Measurements from ENCODE around the gene TNFAIP8L1.
A peak's percentile ranks its signal among the peaks of the same experiment; 100 is the strongest.
"Not testable (repeated sequence)": the region's sequence is repeated elsewhere in the genome, so short reads cannot be mapped to it uniquely, and the experiment has no call there.

The TNFAIP8L1 gene

DNA sequence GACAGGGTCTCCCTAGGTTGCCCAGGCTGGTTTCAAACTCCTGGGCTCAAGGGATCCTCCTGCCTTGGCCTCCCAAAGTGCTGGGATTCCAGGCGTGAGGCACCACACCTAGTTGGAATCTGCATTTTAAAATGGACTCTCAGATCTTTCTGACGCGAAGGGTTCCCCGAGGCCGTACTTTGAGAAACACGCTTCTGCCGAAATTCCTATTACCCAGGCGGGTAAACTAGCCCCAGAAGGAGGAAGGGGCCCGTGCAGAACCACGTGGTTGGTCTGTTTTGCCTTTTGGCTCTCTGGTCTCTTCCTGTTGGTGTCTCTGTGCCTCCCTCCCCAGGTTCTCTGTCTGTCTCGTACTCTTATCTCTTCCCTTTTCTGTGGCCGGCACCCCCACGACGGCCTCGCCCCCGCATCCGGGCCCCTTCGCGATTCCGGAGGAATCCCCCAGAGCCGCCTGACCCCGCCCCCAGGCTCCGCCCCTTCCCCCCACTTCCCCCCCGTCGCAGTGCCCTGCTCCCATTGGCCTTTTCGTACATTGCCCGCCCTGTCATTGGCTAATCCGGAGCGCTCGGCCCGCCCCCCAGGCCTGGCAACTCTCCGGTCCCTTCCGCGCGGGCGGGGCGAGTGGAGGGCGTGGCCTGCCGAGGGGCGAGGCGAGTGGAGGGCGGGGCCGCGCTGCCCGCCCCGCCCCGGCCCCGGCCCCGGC lies at the start of gene TNFAIP8L1:
TNFAIP8L1 (plus strand) TSS at position 689 of the 703 bp plus-strand sequence. CDS start 12,354 bp downstream, outside the sequence.
- peak; percentile 93 for DNase-seq (ENCODE audit: low spot score)

GRCh38 chr19:4589579-4590410 lies 49.5 kb upstream of the TNFAIP8L1 start:
- DNase-seq (ENCODE audit: low spot score) = no peak

DNA sequence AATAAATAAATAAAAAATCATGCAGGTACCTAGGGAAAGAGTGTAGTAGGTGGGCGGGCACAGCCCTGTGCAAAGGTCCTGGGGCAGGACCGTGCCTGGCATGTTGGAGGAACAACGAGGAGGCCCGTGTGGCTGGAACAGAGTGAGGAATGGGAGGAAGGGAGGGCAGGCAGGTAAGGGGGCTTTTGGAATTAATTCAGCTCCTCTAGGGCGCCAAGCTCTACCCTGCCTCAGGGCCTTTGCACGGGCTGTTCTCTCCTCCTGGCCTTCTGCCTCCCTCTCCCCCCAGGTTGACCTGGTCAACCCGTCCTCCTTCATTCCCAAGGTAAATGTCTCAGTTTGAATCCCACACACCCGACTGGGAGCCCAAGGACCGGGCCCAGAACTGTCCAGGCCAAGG lies 48.8 kb upstream of the TNFAIP8L1 start:
- no peak for DNase-seq (ENCODE audit: low spot score)

DNA sequence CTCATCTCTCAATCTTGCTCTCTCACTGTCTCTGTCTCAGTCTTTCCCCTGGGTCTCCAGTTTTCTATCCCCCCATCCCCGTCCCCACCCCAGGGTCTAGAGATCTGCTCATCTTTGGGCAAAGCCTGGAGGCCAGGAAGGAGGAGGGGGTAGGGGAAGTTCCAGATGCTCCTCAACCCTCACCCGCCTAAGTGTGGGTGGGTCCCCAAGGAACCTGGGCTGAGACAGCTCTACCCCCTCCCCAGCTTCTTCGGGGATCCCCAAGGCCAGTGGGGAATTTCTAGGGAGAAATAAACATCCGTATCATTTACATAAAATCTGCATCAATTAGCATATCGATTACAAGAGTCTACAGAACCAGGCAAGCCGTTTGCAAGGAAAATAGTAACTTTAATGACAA lies 48.0 kb upstream of the TNFAIP8L1 start:
- no peak for DNase-seq (ENCODE audit: low spot score)

DNA sequence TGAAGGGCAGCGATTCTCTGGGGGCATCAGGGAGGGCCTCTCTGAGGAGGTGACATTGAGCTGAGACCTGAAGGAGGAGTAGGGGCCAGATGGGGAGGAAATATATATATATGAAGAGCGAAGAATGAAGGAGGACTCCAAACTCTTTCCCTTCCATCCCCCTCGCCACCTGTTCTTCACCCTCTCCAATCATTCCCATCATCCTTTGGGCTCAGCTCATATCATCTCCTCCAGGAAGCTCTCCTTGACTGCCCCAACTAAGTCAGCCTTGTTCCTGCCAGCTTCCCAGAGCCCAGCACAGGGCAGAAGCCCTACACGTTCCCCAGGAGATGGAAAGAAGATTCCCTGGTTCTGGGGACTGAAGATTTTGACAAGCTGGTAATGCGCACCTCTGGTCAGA lies 46.9 kb upstream of the TNFAIP8L1 start:
- DNase-seq (ENCODE audit: low spot score) = no peak

DNA sequence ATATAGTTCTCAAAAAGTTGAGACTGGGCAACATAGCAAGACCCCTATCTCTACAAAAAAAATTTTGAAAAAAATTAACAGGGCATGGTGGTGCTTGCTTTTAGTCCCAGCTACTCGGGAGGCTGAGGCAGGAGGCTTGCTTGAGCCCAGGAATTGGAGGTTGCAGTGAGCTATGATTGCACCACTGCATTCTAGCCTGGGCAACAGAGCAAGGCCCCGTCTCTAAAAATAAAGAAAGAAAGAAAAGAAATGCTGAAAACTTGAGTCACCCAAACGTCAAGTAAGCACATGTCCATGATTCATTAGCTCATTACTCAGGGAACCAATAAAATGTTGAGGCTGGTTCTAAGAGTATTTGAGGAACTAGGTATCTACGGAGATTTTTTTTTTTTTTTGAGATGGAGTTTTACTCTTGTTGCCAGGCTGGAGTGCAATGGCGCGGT lies 45.9 kb upstream of the TNFAIP8L1 start:
- no peak for DNase-seq (ENCODE audit: low spot score)

- no peak for DNase-seq (ENCODE audit: low spot score)
Measured at GRCh38 chr19:4594201-4594600, 45.1 kb upstream of the TNFAIP8L1 start.

DNA sequence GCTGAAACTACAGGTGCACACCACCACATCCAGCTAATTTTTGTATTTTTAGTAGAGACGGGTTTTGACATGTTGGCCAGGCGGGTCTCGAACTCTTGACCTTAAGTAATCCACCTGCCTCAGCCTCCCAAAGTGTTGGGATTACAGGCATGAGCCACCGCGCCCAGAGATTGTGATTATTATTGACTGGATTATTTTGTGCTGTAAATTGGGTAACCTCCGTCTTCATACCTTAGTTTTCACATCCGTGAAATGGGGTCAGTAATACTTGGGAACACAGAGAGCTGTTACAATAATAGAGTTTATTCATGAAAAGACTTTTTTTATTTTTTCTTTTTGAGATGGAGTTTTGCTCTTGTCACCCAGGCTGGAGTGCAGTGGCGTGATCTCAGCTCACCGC lies 44.2 kb upstream of the TNFAIP8L1 start:
- not testable (repeated sequence) for DNase-seq (ENCODE audit: low spot score)

- DNase-seq (ENCODE audit: low spot score) = no peak
Measured at GRCh38 chr19:4596033-4596904, 43.0 kb upstream of the TNFAIP8L1 start.

- no peak for DNase-seq (ENCODE audit: low spot score)
Measured at GRCh38 chr19:4597278-4597974, 41.9 kb upstream of the TNFAIP8L1 start.

DNA sequence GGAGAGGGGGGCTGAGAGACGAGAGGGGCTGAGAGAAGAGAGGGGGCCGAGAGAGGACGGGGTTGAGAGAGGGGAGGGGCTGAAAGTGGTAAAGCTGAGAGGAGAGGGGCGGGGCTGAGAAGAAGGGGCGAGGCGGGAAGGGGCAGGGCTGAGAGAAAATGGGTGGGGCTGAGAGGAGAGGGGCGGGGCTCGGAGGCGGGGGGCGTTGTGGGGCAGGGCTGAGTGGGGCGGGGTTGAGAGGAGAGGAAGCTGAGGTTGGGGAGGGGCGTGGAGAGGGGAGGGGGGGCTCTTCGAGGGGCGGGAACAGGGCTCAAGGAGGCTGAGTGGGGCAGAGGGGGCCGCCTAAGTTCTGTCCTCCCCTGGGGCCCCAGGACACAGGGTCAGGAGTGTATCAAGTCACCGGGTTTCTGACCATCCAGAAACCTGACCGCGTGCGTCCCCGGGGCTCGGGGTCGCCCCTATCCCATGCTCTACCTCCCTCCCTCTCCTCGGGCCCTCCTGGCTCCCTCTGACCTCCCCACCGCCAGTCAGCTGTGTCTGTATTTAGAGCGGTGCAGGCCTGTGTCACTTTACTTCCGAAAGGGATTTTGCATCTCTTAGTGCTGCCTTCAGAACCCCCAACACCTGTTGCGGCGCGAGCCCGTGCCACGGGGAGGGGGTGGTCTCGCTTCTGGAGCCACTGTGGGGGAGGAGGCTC lies 41.2 kb upstream of the TNFAIP8L1 start:
- peak; percentile 51 for DNase-seq (ENCODE audit: low spot score)

DNA sequence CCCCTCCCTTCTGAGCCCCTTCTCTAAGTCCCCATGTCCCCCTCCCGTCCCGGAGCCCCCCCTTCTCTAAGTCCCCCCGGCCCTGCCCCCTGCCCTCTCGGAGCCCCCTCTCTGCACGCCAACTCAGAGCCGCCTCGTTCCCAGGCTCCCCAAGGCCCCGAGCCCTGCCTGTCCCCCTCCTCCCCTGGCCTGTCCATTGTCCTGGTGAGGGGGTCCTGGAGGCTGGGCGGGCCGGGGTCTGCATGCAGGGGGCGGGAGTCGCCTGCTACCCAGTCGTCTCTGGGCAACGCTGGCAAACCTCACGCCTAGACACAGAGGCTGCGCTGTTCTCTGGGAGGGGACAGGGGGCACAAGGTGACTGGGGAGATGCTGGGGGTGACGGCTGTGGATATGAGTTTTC lies 40.6 kb upstream of the TNFAIP8L1 start:
- DNase-seq (ENCODE audit: low spot score) = no peak

GRCh38 chr19:4600082-4600481 lies 39.2 kb upstream of the TNFAIP8L1 start:
- no peak for DNase-seq (ENCODE audit: low spot score)

DNA sequence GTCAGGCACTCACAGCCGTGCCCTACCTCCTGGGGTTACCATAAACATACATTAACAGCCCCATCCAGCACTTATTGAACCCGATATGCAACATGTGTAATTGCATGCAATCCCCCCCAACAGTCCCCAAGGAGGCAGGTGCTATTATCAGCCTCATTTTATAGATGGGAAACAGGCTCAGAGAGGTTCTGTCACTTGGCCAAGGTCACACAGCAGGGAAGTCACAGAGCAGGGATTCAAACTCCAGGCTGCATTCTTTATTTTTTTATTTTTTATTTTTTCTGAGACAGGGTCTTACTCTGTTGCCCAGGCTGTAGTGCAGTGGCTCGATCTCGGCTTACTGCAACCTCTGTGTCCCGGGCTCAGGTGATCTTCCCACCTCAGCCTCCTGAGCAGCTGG lies 38.4 kb upstream of the TNFAIP8L1 start:
- DNase-seq (ENCODE audit: low spot score) = no peak

- DNase-seq (ENCODE audit: low spot score) = no peak
Measured at GRCh38 chr19:4602173-4602788, 37.0 kb upstream of the TNFAIP8L1 start.

- no peak for DNase-seq (ENCODE audit: low spot score)
Measured at GRCh38 chr19:4602915-4603314, 36.4 kb upstream of the TNFAIP8L1 start.

DNA sequence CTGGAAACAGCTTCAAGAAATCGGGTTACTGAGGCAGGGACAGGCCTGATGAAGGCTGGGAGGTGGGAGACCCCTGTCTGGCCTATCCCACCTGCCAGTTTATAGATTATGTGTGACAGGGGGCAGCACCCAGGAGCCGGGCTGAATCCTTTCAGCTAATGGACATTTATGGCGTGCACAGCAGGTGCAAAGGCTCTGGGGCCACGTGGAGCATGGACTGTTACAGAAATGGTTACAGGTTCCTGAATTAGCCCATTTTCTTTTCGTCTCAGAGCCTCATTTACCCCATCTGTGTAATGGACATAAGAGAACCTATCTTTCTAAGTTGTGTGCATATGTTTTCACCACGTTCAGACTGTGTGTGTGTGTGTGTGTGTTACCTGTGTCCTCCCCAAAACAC lies 34.4 kb upstream of the TNFAIP8L1 start:
- no peak for DNase-seq (ENCODE audit: low spot score)

DNA sequence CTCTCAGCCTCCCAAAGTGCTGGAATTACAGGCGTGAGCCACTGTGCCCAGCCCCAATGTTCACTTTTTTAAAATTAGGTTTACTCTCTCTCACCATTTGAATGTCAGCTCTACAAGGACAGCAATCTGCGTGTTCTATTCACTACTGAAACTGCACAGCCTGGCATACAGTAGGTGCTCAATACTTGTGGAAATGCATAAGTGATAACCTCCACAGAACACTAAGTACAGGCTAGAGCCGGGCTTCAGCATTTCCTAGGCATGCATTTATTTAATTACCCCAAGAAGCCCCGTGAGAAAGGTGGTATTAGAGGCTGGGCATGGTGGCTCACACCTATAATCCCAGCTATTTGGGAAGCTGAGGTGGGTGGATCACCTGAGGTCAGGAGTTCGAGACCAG lies 33.1 kb upstream of the TNFAIP8L1 start:
- DNase-seq (ENCODE audit: low spot score) = no peak

DNA sequence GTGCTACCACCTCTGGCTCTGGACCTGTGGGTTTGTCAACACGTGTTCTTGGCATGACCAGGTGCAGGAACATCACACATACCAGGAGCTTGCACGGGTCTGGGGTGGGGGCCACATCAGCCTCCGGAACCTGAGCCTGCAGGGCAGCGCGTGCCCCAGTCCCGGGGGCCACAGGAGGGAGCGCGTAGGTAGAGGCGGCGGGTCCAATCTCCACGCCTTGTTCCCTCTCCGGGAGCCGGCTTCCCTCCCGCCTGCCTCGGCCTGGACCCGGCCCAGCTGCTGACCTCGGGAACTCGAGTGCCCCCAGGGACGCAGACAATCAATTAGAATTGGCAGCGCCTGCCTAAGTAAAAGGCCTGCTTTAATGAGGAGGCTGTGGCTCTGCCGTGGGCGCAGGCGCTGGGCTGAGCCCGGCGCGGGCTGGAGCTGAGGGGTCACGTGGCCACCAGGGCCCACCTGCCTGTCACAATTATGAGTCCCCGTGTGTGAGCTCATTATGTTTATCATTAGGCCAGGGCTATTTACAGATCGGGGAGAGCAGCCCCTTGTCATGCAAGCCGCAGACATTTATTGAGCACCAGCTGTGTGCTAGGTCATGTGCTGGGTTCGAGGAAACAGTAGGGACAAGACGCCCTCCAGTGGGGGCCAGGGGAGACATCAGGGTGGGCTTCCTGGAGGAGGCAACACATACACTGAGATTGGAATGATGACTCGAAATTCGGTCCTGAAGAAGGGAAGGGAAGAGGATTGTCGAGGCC lies 32.2 kb upstream of the TNFAIP8L1 start:
- no peak for DNase-seq (ENCODE audit: low spot score)
